ENCODE measurements around the gene SOX5. TPM values are rescaled to one million over a fixed set of nuclear protein-coding genes. Genes with fewer than 3 reads are reported as not detected.
"Not testable (repeated sequence)": the region's sequence is repeated elsewhere in the genome, so short reads cannot be mapped to it uniquely, and the experiment has no call there.

SOX5 gene
- polyA plus RNA-seq, 1 donor = 3.5 TPM

- no peaks in the 10 kb centered on the region for H3K9me3 ChIP-seq (ENCODE audit: control insufficient read depth, low read depth, low read length)
- WGBS (ENCODE audit: insufficient coverage, low lambda C conversion rate) = 20% methylated on average over 1 of the region's 2 CpGs
- H3K4me1 ChIP-seq (ENCODE audit: control insufficient read depth, insufficient read depth, low read length) = no peaks in the 10 kb centered on the region
- H3K36me3 ChIP-seq (ENCODE audit: control insufficient read depth, insufficient read depth, low read length) = no peaks in the 10 kb centered on the region
- DNase-seq = no peak
- no peak overlapping the region for H3K4me3 ChIP-seq (ENCODE audit: low read length)
- no peak overlapping the region for H3K27ac ChIP-seq (ENCODE audit: low read length)
- H3K27me3 ChIP-seq (ENCODE audit: control insufficient read depth, insufficient read depth, low read length) = no peaks in the 10 kb centered on the region
Measured at GRCh38 chr12:23885394-23885793, 64.1 kb downstream of the SOX5 start.

- no peak overlapping the region for H3K27ac ChIP-seq (ENCODE audit: low read length)
- no peaks in the 10 kb centered on the region for H3K4me1 ChIP-seq (ENCODE audit: control insufficient read depth, insufficient read depth, low read length)
- no peak overlapping the region for H3K4me3 ChIP-seq (ENCODE audit: low read length)
- H3K36me3 ChIP-seq (ENCODE audit: control insufficient read depth, insufficient read depth, low read length) = no peaks in the 10 kb centered on the region
- WGBS (ENCODE audit: insufficient coverage, low lambda C conversion rate) = 50% methylated on average over 1 of the region's 3 CpGs
- no peaks in the 10 kb centered on the region for H3K27me3 ChIP-seq (ENCODE audit: control insufficient read depth, insufficient read depth, low read length)
- no peaks in the 10 kb centered on the region for H3K9me3 ChIP-seq (ENCODE audit: control insufficient read depth, low read depth, low read length)
- no peak for DNase-seq
Measured at GRCh38 chr12:23884909-23885308, 64.6 kb downstream of the SOX5 start.

- Histone ChIP-seq H3K27me3 (ENCODE audit: control insufficient read depth, insufficient read depth, low read length) (no peaks in the 10 kb centered on the region), H3K27ac (ENCODE audit: low read length) (no peak overlapping the region), H3K4me3 (ENCODE audit: low read length) (no peak overlapping the region), H3K9me3 (ENCODE audit: control insufficient read depth, low read depth, low read length) (no peaks in the 10 kb centered on the region), H3K36me3 (ENCODE audit: control insufficient read depth, insufficient read depth, low read length) (no peaks in the 10 kb centered on the region), H3K4me1 (ENCODE audit: control insufficient read depth, insufficient read depth, low read length) (no peaks in the 10 kb centered on the region)
- 44% methylated on average over 3 of the region's 5 CpGs for WGBS (ENCODE audit: insufficient coverage, low lambda C conversion rate)
- DNase-seq = no peak
Measured at GRCh38 chr12:23880988-23881387, 68.5 kb downstream of the SOX5 start.

DNA sequence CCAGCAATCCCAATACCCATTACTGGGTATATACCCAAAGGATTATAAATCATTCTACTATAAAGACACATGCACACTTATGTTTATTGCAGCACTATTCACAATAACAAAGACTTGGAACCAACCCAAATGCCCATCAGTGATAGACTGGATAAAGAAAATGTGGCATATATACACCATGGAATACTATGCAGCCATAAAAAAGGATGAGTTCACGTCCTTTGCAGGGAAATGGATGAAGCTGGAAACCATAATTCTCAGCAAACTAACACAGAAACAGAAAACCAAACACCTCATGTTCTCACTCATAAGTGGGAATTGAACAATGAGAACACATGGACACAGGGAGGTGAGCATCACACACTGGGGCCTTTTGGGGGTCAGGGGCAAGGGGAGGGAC, 72.9 kb downstream of the SOX5 start:
- not testable (repeated sequence) for H3K27ac ChIP-seq (ENCODE audit: low read length); H3K4me3 ChIP-seq (ENCODE audit: low read length); H3K9me3 ChIP-seq (ENCODE audit: control insufficient read depth, low read depth, low read length); H3K4me1 ChIP-seq (ENCODE audit: control insufficient read depth, insufficient read depth, low read length); H3K36me3 ChIP-seq (ENCODE audit: control insufficient read depth, insufficient read depth, low read length); H3K27me3 ChIP-seq (ENCODE audit: control insufficient read depth, insufficient read depth, low read length); DNase-seq
- no CpG with 5 or more reads among the region's 1 CpG for WGBS (ENCODE audit: insufficient coverage, low lambda C conversion rate)

DNA sequence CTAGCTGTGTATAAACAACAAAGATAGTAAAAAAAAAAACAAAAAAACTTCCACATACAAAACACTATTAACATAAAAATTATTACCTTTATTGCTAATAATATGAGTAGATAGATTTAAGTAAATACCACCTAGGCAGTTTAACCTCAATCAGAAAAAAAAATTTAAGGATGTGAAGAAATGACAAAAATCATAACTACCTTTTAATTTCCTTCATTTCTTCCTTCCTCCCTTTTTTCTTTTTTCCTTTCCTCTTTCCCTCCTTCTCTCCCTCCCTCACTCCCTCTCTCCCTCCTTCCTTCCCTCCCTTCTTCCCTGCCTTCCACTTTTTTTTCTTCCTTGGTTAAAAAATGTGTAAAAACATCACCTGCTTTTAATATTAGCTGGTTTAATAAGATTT, 81.7 kb downstream of the SOX5 start:
- Histone ChIP-seq H3K27me3 (ENCODE audit: control insufficient read depth, insufficient read depth, low read length) (no peaks in the 10 kb centered on the region), H3K9me3 (ENCODE audit: control insufficient read depth, low read depth, low read length) (no peaks in the 10 kb centered on the region)
- no peak for DNase-seq

GRCh38 chr12:23862701-23863100, 86.8 kb downstream of the SOX5 start:
- Histone ChIP-seq H3K27ac (ENCODE audit: low read length) (no peak overlapping the region), H3K27me3 (ENCODE audit: control insufficient read depth, insufficient read depth, low read length) (no peaks in the 10 kb centered on the region), H3K9me3 (ENCODE audit: control insufficient read depth, low read depth, low read length) (no peaks in the 10 kb centered on the region), H3K4me3 (ENCODE audit: low read length) (no peak overlapping the region), H3K36me3 (ENCODE audit: control insufficient read depth, insufficient read depth, low read length) (no peaks in the 10 kb centered on the region), H3K4me1 (ENCODE audit: control insufficient read depth, insufficient read depth, low read length) (no peaks in the 10 kb centered on the region)
- no CpG with 5 or more reads among the region's 3 CpGs for WGBS (ENCODE audit: insufficient coverage, low lambda C conversion rate)
- DNase-seq = no peak

More for the DNA sequence above, 81.7 kb downstream of the SOX5 start:
- Histone ChIP-seq H3K27ac (ENCODE audit: low read length) (no peak overlapping the region), H3K4me1 (ENCODE audit: control insufficient read depth, insufficient read depth, low read length) (no peaks in the 10 kb centered on the region), H3K4me3 (ENCODE audit: low read length) (no peak overlapping the region), H3K36me3 (ENCODE audit: control insufficient read depth, insufficient read depth, low read length) (no peaks in the 10 kb centered on the region)

DNA sequence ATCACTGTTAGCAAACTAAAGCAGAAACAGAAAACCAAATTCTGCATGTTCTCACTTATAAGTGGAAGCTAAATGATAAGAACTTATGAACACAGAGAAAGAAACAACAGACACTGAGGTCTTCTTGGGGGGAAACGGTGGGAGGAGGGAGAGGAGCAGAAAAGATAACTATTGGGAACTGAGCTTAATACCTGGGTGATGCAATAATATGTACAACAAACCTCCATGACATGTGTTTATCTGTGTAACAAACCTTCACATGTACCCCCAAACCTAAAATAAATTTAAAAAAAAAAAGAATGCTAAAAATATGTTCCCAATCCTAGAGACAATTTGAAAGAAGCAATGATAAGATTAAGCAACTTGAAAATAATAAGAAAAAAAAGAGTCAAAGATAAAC, 89.5 kb downstream of the SOX5 start:
- H3K27me3 ChIP-seq (ENCODE audit: control insufficient read depth, insufficient read depth, low read length) = no peaks in the 10 kb centered on the region
- no peaks in the 10 kb centered on the region for H3K4me1 ChIP-seq (ENCODE audit: control insufficient read depth, insufficient read depth, low read length)
- 80% methylated on average over 1 of the region's 1 CpG for WGBS (ENCODE audit: insufficient coverage, low lambda C conversion rate)
- no peak overlapping the region for H3K27ac ChIP-seq (ENCODE audit: low read length)
- H3K9me3 ChIP-seq (ENCODE audit: control insufficient read depth, low read depth, low read length) = no peaks in the 10 kb centered on the region
- no peak for DNase-seq
- no peaks in the 10 kb centered on the region for H3K36me3 ChIP-seq (ENCODE audit: control insufficient read depth, insufficient read depth, low read length)
- no peak overlapping the region for H3K4me3 ChIP-seq (ENCODE audit: low read length)

GRCh38 chr12:23857178-23857577, 92.3 kb downstream of the SOX5 start:
- H3K4me3 ChIP-seq (ENCODE audit: low read length) = no peak overlapping the region
- no peaks in the 10 kb centered on the region for H3K9me3 ChIP-seq (ENCODE audit: control insufficient read depth, low read depth, low read length)
- no peaks in the 10 kb centered on the region for H3K27me3 ChIP-seq (ENCODE audit: control insufficient read depth, insufficient read depth, low read length)
- H3K27ac ChIP-seq (ENCODE audit: low read length) = no peak overlapping the region
- H3K4me1 ChIP-seq (ENCODE audit: control insufficient read depth, insufficient read depth, low read length) = no peaks in the 10 kb centered on the region
- DNase-seq = no peak
- no peaks in the 10 kb centered on the region for H3K36me3 ChIP-seq (ENCODE audit: control insufficient read depth, insufficient read depth, low read length)

- Histone ChIP-seq H3K27ac (ENCODE audit: low read length) (no peak overlapping the region), H3K27me3 (ENCODE audit: control insufficient read depth, insufficient read depth, low read length) (no peaks in the 10 kb centered on the region)
- WGBS (ENCODE audit: insufficient coverage, low lambda C conversion rate) = no CpG with 5 or more reads among the region's 4 CpGs
Measured at GRCh38 chr12:23855813-23856212, 93.7 kb downstream of the SOX5 start.

GRCh38 chr12:23854598-23854997, 94.9 kb downstream of the SOX5 start:
- no peak overlapping the region for H3K4me3 ChIP-seq (ENCODE audit: low read length)
- H3K4me1 ChIP-seq (ENCODE audit: control insufficient read depth, insufficient read depth, low read length) = no peaks in the 10 kb centered on the region
- no peaks in the 10 kb centered on the region for H3K27me3 ChIP-seq (ENCODE audit: control insufficient read depth, insufficient read depth, low read length)
- no peaks in the 10 kb centered on the region for H3K9me3 ChIP-seq (ENCODE audit: control insufficient read depth, low read depth, low read length)
- no peak for DNase-seq
- H3K36me3 ChIP-seq (ENCODE audit: control insufficient read depth, insufficient read depth, low read length) = no peaks in the 10 kb centered on the region
- no peak overlapping the region for H3K27ac ChIP-seq (ENCODE audit: low read length)

More at GRCh38 chr12:23855813-23856212, 93.7 kb downstream of the SOX5 start:
- Histone ChIP-seq H3K9me3 (ENCODE audit: control insufficient read depth, low read depth, low read length) (no peaks in the 10 kb centered on the region), H3K4me3 (ENCODE audit: low read length) (no peak overlapping the region), H3K36me3 (ENCODE audit: control insufficient read depth, insufficient read depth, low read length) (no peaks in the 10 kb centered on the region), H3K4me1 (ENCODE audit: control insufficient read depth, insufficient read depth, low read length) (no peaks in the 10 kb centered on the region)
- DNase-seq = no peak

- DNase-seq = no peak
Measured at GRCh38 chr12:23853640-23854039, 95.8 kb downstream of the SOX5 start.

More at GRCh38 chr12:23853640-23854039, 95.8 kb downstream of the SOX5 start:
- no peak overlapping the region for H3K4me3 ChIP-seq (ENCODE audit: low read length)
- 45% methylated on average over 3 of the region's 3 CpGs for WGBS (ENCODE audit: insufficient coverage, low lambda C conversion rate)
- no peaks in the 10 kb centered on the region for H3K36me3 ChIP-seq (ENCODE audit: control insufficient read depth, insufficient read depth, low read length)
- no peaks in the 10 kb centered on the region for H3K9me3 ChIP-seq (ENCODE audit: control insufficient read depth, low read depth, low read length)
- no peaks in the 10 kb centered on the region for H3K4me1 ChIP-seq (ENCODE audit: control insufficient read depth, insufficient read depth, low read length)
- H3K27me3 ChIP-seq (ENCODE audit: control insufficient read depth, insufficient read depth, low read length) = no peaks in the 10 kb centered on the region
- H3K27ac ChIP-seq (ENCODE audit: low read length) = no peak overlapping the region
